K562 (cell line): ENCODE results near the gene SPDYE16. TPM values are rescaled to one million over a fixed set of nuclear protein-coding genes. Genes with fewer than 3 reads are reported as not detected.
"Not testable (repeated sequence)": the region's sequence is repeated elsewhere in the genome, so short reads cannot be mapped to it uniquely, and the experiment has no call there.

ENCODE experiments used
- ATAC-seq: fragments of 200-7000 bp; cut with Tn5 transposase; 3 replicates; pipeline ENCODE4 v1.9.1; 2020; ENCODE audit warnings: moderate library complexity
- BruUV-seq: library from RNA; stranded (reverse); fragments of 400-500 nt; replicated peaks from 2 replicates; lab custom pipeline; 2021; lab: Mats Ljungman, UMichigan
- CTCF ChIA-PET: fragments of 300-600 bp; formaldehyde crosslinking; extraction: SDS; loops from one replicate; lab custom pipeline; 2021; ENCODE audit warnings: low intra/inter-chr PET ratio; lab: Yijun Ruan, JAX
- POLR2A ChIA-PET: fragments of 300-600, 350-650 bp; sonication (Branson Sonifier 250); formaldehyde crosslinking; extraction: SDS; loops from one replicate; lab custom pipeline; 2021; ENCODE audit warnings: antibody characterized with exemption, inconsistent platforms; lab: Yijun Ruan, JAX
- DNase-seq, 4 experiments: peaks; one replicate each; pipeline versions ENCODE4 v3.0.0 to v3.0.0-alpha.2; 2011 to 2018; ENCODE audit warnings: low spot score in 3 of 4, mixed read lengths in 3 of 4; ENCODE audit errors: extremely low read depth in 1 of 4
- FAIRE-seq: peaks from 2 replicates; lab custom pipeline; 2011; peaks lifted over from hg19 to GRCh38; lab: Jason Lieb, UNC
- H2AFZ ChIP-seq: 2 replicates; pipeline ENCODE4 v1.6.0; 2011; ENCODE audit warnings: low read depth, low read length, control low read depth, inconsistent platforms
- H3K27ac ChIP-seq: fragments of 200-600 bp; 3 replicates; pipeline ENCODE4 v1.8.0; 2011; ENCODE audit warnings: low read depth, mild to moderate bottlenecking, control low read depth, inconsistent platforms, low read length, moderate library complexity, mixed read lengths; ENCODE audit errors: extremely low read depth
- H3K27me3 ChIP-seq, 2 experiments: fragments of 300-600 bp in 1 of 2; 2 replicates in 1 of 2; 3 replicates in 1 of 2; pipeline versions ENCODE4 v1.6.0 to v1.8.0; 2011; ENCODE audit warnings: inconsistent platforms in 2 of 2, low read length in 2 of 2, mild to moderate bottlenecking in 1 of 2, mixed read lengths in 1 of 2, moderate library complexity in 1 of 2; ENCODE audit not compliant: control insufficient read depth in 2 of 2, insufficient read depth in 2 of 2
- H3K36me3 ChIP-seq: fragments of 300-600 bp; 3 replicates; pipeline ENCODE4 v1.8.0; 2011; ENCODE audit warnings: mild to moderate bottlenecking, low read length, inconsistent platforms; ENCODE audit not compliant: control insufficient read depth, insufficient read depth
- H3K4me1 ChIP-seq, 2 experiments: fragments of 200-600 bp in 1 of 2; replicated peaks in 1 of 2; 2 replicates in 1 of 2; 3 replicates in 1 of 2; pipeline versions ENCODE4 v1.5.1 to v1.8.0; 2011; ENCODE audit warnings: inconsistent platforms in 2 of 2, low read length in 2 of 2, mild to moderate bottlenecking in 1 of 2, mixed read lengths in 1 of 2, moderate library complexity in 1 of 2; ENCODE audit not compliant: control insufficient read depth in 2 of 2, insufficient read depth in 2 of 2
- H3K4me2 ChIP-seq: 2 replicates; pipeline ENCODE4 v1.6.1; 2011; ENCODE audit warnings: low read length, control low read depth, inconsistent platforms, mixed read lengths; ENCODE audit not compliant: insufficient read depth
- H3K4me3 ChIP-seq: fragments of 200-600 bp; sonication (generic), shearing (Covaris generic); 2 replicates; pipeline ENCODE4 v1.5.1; 2016; ENCODE audit warnings: control low read depth, inconsistent platforms
- H3K79me2 ChIP-seq: fragments of 200-600 bp; 3 replicates; pipeline ENCODE4 v1.8.0; 2011; ENCODE audit warnings: low read length, inconsistent platforms; ENCODE audit not compliant: control insufficient read depth, insufficient read depth
- H3K9ac ChIP-seq, 2 experiments: 2 replicates each; pipeline versions ENCODE4 v1.6.0 to v1.6.1; 2011; ENCODE audit warnings: low read depth in 2 of 2, low read length in 2 of 2, control low read depth in 1 of 2, inconsistent platforms in 1 of 2, mild to moderate bottlenecking in 1 of 2, mixed read lengths in 1 of 2; ENCODE audit not compliant: insufficient read depth in 1 of 2
- H3K9me1 ChIP-seq: one replicate; pipeline ENCODE4 v1.6.0; 2011; ENCODE audit warnings: inconsistent platforms, mild to moderate bottlenecking, low read length, moderate library complexity; ENCODE audit not compliant: control insufficient read depth, insufficient read depth
- H3K9me3 ChIP-seq: replicated peaks from 2 replicates; pipeline ENCODE4 v1.5.1; 2011; ENCODE audit warnings: low read depth, low read length, inconsistent platforms; ENCODE audit not compliant: control insufficient read depth, insufficient read depth
- H4K20me1 ChIP-seq: replicated peaks from 2 replicates; pipeline ENCODE4 v1.6.1; 2011; ENCODE audit warnings: low read length, inconsistent platforms, mixed read lengths; ENCODE audit not compliant: control insufficient read depth, insufficient read depth
- WGBS: fragments of 100-300 bp; shearing (Covaris generic); methylation state at CpG from one replicate; pipeline ENCODE4 v1.1.6; 2016; ENCODE audit warnings: low coverage, mixed read lengths; ENCODE audit not compliant: insufficient coverage; ENCODE audit errors: missing lambda C conversion rate; 5-methylcytosine and 5-hydroxymethylcytosine counted together
- in situ Hi-C: fragments of 300-500 bp; cut with MboI; formaldehyde crosslinking; loops from 4 replicates; pipeline ENCODE4 v1.15.0; 2018; ENCODE audit warnings: inconsistent platforms, mixed read lengths
- intact Hi-C: fragments of 100-400 bp; cut with micrococcal nuclease; formaldehyde crosslinking; loops from 2 replicates; pipeline ENCODE4 v1.14.2; 2022
- polyA plus RNA-seq, 8 experiments: library from polyadenylated mRNA; depleted of rRNA in 4 of 8; stranded (reverse) in 5 of 8; unstranded in 3 of 8; fragments of >200 nt; fragmentation: Nextera tagmentation in 2 of 8; fragmentation: Illumina TruSeq in 1 of 8; extraction: Ambion mirVana in 2 of 8; extraction: Trizol in 1 of 8; gene quantifications; 2 replicates each; pipeline versions ENCODE4 v1.2.1 to v1.2.3, GENCODE V29; 2011 to 2014; ENCODE audit warnings: inconsistent platforms in 1 of 8, missing spikeins in 1 of 8
- total RNA-seq, 7 experiments: library from RNA; depleted of rRNA in 6 of 7; stranded (reverse); fragments of >200 nt in 6 of 7; fragmentation: Illumina TruSeq in 2 of 7; extraction: Trizol in 2 of 7; gene quantifications; 2 replicates each; pipeline versions ENCODE4 v1.2.1 to v1.2.3, GENCODE V29; 2011 to 2021; ENCODE audit warnings: low replicate concordance in 1 of 7

Gene SPDYE16
- total and polyA plus RNA-seq, 9 of the 15 experiments (the other 6 are each of a cell fraction or from before 2014, with no cell fraction given), result 0.04 to 0.13 (median 0.06) TPM; not detected in 4

DNA sequence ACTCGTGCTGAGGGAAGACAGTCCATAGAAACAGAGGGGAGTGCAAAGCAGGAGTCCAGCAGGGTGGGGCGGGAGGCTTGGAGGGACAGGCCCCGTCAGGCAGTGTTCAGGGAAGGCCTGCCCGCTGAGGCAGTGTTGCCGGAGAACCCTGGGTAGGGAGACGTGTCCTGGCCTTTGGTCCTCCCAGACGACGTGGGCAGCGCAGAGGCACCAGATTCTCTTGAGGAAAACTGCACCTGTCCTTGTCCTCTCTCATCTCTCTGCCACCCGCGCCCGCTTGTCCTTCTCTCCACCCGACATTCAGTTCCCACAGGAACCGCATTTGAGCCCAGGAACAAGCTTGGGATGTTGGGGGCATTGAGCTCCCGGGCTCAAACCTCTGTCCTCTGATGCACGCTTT is 47.4 kb downstream of the SPDYE16 start:
- DNase-seq, H3K27ac ChIP-seq, H3K9ac ChIP-seq, H4K20me1 ChIP-seq, FAIRE-seq, H2AFZ ChIP-seq, POLR2A ChIA-PET, intact Hi-C loops, H3K4me2 ChIP-seq, ATAC-seq, H3K4me3 ChIP-seq, in situ Hi-C loops, BruUV-seq, H3K9me1 ChIP-seq, H3K27me3 ChIP-seq, H3K4me1 ChIP-seq, CTCF ChIA-PET, H3K9me3 ChIP-seq, H3K79me2 ChIP-seq, H3K36me3 ChIP-seq: not testable (repeated sequence)
- 94% methylated on average over 3 of the region's 16 CpGs for WGBS

GRCh38 chr7:76492139-76492538 is 51.0 kb downstream of the SPDYE16 start:
- H3K4me3 ChIP-seq, BruUV-seq, H3K27ac ChIP-seq, CTCF ChIA-PET, H3K36me3 ChIP-seq, H3K27me3 ChIP-seq, FAIRE-seq, H2AFZ ChIP-seq, H3K9me3 ChIP-seq, H3K4me2 ChIP-seq, ATAC-seq, intact Hi-C loops, H3K4me1 ChIP-seq, H3K9ac ChIP-seq, H3K79me2 ChIP-seq, DNase-seq, in situ Hi-C loops, POLR2A ChIA-PET, H4K20me1 ChIP-seq, H3K9me1 ChIP-seq: not testable (repeated sequence)
- WGBS, result no CpG with 5 or more reads among the region's 10 CpGs

GRCh38 chr7:76487969-76488368 is 55.1 kb downstream of the SPDYE16 start:
- H3K4me2 ChIP-seq, H3K36me3 ChIP-seq, H3K4me3 ChIP-seq, H3K27ac ChIP-seq, H3K9ac ChIP-seq, DNase-seq, H3K9me3 ChIP-seq, CTCF ChIA-PET, H3K79me2 ChIP-seq, H4K20me1 ChIP-seq, BruUV-seq, H2AFZ ChIP-seq, H3K27me3 ChIP-seq, in situ Hi-C loops, FAIRE-seq, POLR2A ChIA-PET, H3K4me1 ChIP-seq, intact Hi-C loops, H3K9me1 ChIP-seq: not testable (repeated sequence)
- ATAC-seq, result peak; percentile 76
- WGBS, result 59% methylated on average over 3 of the region's 13 CpGs

- H3K9me1 ChIP-seq, H3K79me2 ChIP-seq, BruUV-seq, POLR2A ChIA-PET, H3K9me3 ChIP-seq, in situ Hi-C loops, CTCF ChIA-PET, H3K27ac ChIP-seq, H3K36me3 ChIP-seq, H3K4me1 ChIP-seq, H3K9ac ChIP-seq, H2AFZ ChIP-seq, H4K20me1 ChIP-seq, H3K27me3 ChIP-seq, H3K4me3 ChIP-seq, intact Hi-C loops, H3K4me2 ChIP-seq, DNase-seq: not testable (repeated sequence)
- no CpG with 5 or more reads among the region's 5 CpGs for WGBS
- peak; percentile 61 for ATAC-seq
- FAIRE-seq, result peak; percentile 6
Measured at GRCh38 chr7:76486618-76487017, 56.5 kb downstream of the SPDYE16 start.
